Sciatic nerve (tissue), 2 donors: ENCODE measurements around the gene SH2D5. TPM values are rescaled to one million over a fixed set of nuclear protein-coding genes. Genes with fewer than 3 reads are reported as not detected.

Experiments used
- ATAC-seq: fragments of 200-7000 bp; cut with Tn5 transposase; one replicate; pipeline ENCODE4 v1.9.1; 2020; ENCODE audit warnings: mild to moderate bottlenecking, moderate library complexity
- DNase-seq: peaks from one replicate; pipeline ENCODE4 v3.0.0-alpha.2; 2020; ENCODE audit warnings: low spot score
- intact Hi-C: fragments of 100-400 bp; cut with DNase I; formaldehyde crosslinking; loops from one replicate; pipeline ENCODE4 v1.14.2; 2022
- total RNA-seq: library from RNA; stranded (reverse); fragmentation: NEBNext Ultra II Directional; extraction: Animal tissue kit (Norgen Biotek cat#: 25700); gene quantifications from one replicate; pipeline ENCODE4 v1.2.1, GENCODE V29; 2021
- donor health status: DM: no; HTN: no; CAD: no.
- donor health status: DM: no; HTN: no; CAD: no.

Gene SH2D5
- total RNA-seq, 1 donor from 2014 or later, result not detected

DNA sequence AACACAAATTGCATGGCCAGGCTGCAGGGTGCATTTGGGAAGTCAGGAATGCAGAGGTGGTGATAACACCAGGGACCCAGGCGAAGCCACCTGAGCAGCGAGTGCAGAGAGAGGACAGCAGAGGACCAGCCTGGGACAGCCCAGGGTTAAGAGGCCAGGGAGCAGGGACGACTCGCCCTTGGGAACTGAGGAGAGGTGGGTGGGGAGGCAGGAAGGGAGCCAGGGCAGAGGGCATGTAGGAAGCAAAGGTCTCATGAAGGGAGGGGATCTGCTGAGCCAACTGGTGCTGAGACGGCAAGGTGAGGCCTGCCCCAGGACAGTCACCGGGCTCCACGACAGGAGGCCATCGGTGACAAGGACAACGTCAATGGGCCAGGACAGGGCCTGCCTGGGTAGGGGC, 31.1 kb downstream of the SH2D5 start:
- intact Hi-C loops, result no loop called here
- DNase-seq (no peak), ATAC-seq (no peak)

- no peak for ATAC-seq
Observed at GRCh38 chr1:20700636-20701215, 31.8 kb downstream of the SH2D5 start.

GRCh38 chr1:20699558-20699957, 32.9 kb downstream of the SH2D5 start:
- DNase-seq (no peak), ATAC-seq (no peak)
- intact Hi-C loops, result loop anchor here (10.0 kb wide), 1 partner anchor 495 kb away; no protein-coding TSS in a partner anchor

More at GRCh38 chr1:20700636-20701215, 31.8 kb downstream of the SH2D5 start:
- DNase-seq, result no peak
- intact Hi-C loops, result no loop called here

DNA sequence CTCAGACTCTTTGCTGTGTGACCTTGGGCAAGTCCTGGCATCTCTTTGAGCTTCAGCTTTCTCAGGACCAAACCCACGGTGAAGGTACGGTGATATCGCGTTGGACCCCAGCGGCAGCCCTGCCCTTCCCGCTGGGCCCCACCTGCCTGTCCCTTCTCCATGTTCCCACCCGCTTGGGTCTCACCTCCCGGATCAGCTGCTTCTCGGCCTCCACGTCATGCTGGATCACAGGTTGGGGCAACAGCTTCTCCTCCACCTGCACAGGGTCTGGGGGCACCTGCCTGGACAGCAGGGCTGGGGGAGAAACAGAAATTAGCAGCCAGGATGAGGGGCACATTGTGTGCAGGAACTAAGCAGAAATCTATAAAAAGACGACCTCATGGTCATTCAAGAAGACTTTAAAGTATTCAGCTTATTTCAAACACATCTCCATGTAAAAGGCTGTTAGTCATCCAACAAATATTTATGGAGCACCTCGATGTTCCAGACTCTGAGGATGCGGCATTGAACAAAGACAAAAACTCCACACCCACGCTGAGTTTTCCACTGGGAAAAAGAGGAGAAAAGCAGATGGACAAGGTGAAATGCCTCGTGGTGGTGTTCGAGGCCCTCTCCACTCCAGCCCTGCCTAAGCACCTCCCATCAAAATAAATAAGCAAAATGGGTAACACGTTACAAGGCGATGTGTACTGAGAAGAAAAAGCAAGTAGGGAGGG, 34.1 kb downstream of the SH2D5 start:
- intact Hi-C loops, result loop anchor here (10.0 kb wide), 1 partner anchor 496 kb away; no protein-coding TSS in a partner anchor
- ATAC-seq (no peak), DNase-seq (no peak)

GRCh38 chr1:20697563-20697962, 34.9 kb downstream of the SH2D5 start:
- no peak for ATAC-seq
- DNase-seq, result no peak
- intact Hi-C loops, result loop anchor here (10.0 kb wide), 1 partner anchor 497 kb away; no protein-coding TSS in a partner anchor

DNA sequence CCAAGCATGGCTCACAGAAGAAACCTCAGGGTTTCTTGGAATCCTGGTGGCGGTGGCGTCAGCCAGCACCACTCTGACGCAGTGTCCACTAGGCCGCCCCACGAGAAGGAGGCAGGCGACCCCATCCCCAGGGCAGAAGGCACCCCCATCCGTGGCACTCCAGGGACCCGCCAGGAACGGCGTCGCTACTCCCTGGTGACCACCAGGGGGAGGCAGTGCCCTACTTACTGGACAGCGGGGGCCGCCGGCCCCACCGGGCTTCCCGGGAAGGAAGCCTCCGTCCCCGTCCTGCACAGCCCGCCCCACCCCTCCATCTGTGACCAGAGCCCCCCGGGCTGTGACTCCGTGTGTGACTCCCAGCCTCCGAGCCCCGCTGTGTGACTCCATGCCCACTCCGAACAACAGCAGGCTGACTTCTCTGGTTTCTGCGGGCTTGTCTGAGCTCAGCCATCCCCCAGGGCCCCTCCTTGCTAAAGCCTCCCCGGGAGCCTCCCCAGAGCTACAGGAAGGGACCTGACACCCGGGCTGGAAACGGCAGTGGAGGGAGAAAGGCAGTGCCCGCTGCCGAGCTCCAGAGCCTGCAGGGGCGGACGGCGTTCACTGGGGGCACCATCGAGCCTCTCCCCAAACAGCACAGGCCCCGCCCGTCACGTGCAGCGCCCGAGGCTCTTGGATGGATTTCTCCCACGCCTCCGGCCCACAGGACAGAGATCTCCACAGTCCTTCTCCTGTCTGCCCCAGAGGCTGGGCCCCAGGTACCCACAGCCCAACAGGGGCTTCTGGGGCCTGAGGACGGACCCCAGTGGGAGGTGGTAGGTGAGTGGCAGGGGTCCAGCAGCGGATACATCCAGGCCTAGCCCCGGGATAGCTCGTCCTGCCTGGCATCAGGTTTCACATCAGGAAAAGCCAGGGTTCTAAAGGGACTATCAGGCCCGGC, 35.8 kb downstream of the SH2D5 start:
- ATAC-seq, result peak; percentile 97

GRCh38 chr1:20695515-20695914, 37.0 kb downstream of the SH2D5 start:
- intact Hi-C loops, result loop anchor here (10.0 kb wide), 1 partner anchor 499 kb away; no protein-coding TSS in a partner anchor
- ATAC-seq (no peak), DNase-seq (no peak)

More for the DNA sequence above, 35.8 kb downstream of the SH2D5 start:
- peak; percentile 90 for DNase-seq
- intact Hi-C loops, result loop anchor here (10.0 kb wide), 1 partner anchor 498 kb away; no protein-coding TSS in a partner anchor

GRCh38 chr1:20693623-20694022, 38.9 kb downstream of the SH2D5 start:
- DNase-seq (no peak), ATAC-seq (no peak)
- intact Hi-C loops, result loop anchor here (10.0 kb wide), 1 partner anchor 501 kb away; no protein-coding TSS in a partner anchor

- intact Hi-C loops, result loop anchor here (10.0 kb wide), 1 partner anchor 503 kb away; no protein-coding TSS in a partner anchor
Observed at GRCh38 chr1:20691872-20692271, 40.6 kb downstream of the SH2D5 start.

DNA sequence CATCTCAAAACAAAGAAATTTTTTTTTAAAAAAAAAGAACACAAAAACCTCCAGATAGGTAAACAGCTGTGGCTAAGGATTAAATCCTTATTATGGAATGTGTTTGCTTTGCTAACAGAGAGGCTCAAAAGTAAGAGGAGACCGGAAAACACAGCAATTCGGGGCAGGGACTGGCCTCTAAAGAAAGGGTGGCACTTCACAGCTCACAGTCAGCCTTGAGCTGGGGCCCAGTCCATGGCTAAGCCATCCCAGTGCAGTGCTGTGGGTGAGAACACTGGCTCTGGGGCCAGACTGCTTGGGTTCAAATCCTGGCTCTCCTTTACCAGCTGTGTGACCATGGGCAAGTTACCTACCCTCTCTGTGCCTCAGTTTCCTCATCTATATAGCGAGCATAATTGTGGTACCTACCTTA, 42.9 kb downstream of the SH2D5 start:
- no peak for ATAC-seq

More at GRCh38 chr1:20691872-20692271, 40.6 kb downstream of the SH2D5 start:
- no peak for ATAC-seq
- no peak for DNase-seq

GRCh38 chr1:20686883-20687725, 45.4 kb downstream of the SH2D5 start:
- no peak for ATAC-seq
- intact Hi-C loops, result no loop called here

More for the DNA sequence above, 42.9 kb downstream of the SH2D5 start:
- DNase-seq, result no peak
- intact Hi-C loops, result loop anchor here (10.0 kb wide), 1 partner anchor 505 kb away; no protein-coding TSS in a partner anchor

GRCh38 chr1:20685741-20686140, 46.8 kb downstream of the SH2D5 start:
- intact Hi-C loops, result no loop called here

More at GRCh38 chr1:20686883-20687725, 45.4 kb downstream of the SH2D5 start:
- DNase-seq, result no peak

DNA sequence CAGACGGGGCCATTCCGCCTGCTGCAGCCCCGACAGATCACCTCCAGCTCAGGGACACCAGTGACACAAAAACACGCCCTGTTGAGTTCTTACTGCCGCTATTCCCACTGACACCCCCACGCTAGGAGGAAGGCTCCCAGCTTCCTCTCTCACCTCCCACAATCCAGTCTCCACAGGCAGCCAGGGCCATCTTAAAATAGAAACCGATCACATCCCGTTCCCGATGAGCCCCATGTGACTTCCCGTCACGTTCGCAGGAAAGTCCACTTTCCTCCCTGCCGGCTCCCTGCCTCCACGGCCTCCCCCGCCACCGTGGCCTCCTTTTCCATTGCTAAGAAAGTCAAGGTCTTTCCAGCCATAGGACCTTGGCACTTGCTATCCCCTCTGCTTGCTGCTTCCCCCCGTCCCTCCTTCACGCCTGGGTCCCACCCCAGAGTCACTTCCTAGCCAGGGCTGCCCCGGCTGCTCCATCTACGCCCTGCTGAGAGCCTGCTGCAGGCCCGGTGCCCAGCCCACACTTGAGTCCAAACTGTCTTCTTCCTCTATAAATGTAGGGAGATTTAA, 47.3 kb downstream of the SH2D5 start:
- DNase-seq (no peak), ATAC-seq (no peak)
- intact Hi-C loops, result no loop called here

More at GRCh38 chr1:20685741-20686140, 46.8 kb downstream of the SH2D5 start:
- ATAC-seq (no peak), DNase-seq (no peak)

GRCh38 chr1:20684651-20685050, 47.9 kb downstream of the SH2D5 start:
- DNase-seq (no peak), ATAC-seq (no peak)
- intact Hi-C loops, result no loop called here

DNA sequence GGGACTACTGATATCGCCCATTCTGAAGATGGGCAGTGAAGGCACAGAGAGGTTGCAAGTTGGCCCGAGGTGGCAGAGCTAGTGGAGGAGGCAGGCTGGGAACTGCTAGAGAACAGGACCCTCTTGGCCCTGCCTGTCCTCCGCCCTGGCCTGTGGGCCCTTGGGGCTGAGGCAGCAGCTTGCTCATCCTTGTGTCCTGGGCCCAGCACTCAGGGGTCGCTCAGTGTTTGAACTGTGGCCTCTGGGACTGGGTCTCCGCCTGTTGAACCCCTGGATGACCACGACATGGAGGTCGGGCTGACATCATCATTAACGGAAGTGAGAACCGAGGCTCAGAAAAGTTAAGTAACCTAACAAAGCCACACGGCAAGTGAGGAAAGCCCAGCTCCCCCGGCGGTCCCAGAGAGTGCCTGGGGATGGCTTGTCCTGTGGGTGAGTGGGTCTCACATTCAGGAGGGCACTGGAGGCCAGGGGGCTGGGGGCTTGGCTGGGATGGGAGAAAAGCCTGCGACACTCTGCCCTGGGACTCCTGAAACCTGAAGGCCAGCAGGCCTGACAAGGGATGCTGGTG, 48.4 kb downstream of the SH2D5 start:
- DNase-seq (no peak), ATAC-seq (no peak)
- intact Hi-C loops, result no loop called here

GRCh38 chr1:20683614-20684013, 48.9 kb downstream of the SH2D5 start:
- ATAC-seq, result no peak
- intact Hi-C loops, result no loop called here
- DNase-seq, result no peak

DNA sequence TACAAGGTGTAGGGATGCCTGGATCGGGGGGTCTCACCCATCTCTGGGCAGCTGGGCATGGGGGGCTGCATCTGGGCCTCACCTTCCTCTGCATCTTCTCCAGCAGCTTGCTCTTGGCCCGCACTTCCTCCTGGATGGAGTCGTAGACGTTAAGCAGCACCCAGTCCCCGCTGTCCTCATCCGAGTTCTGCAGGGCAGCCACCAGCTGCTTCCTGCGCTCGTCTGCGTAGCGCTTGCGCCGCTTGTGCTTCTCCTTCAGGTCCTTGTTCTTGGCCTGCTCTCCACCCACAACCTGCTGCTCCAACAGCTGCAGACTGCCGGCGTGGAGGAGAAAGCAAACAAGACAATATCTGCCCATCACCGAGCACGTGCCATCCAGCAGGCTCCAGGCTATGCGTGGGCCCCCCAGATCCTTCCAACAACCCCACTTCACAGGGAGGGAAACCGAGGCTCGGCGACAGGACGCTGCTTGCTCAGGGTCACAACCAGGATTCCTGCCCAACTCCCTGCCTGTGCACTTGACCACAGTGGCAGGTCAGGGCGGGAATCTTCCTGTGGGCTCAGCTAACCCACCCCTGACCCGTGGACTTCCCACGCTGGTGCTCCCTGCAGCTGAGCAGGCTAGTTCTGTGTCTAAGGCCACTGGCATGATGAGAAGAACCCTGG, 49.8 kb downstream of the SH2D5 start:
- DNase-seq (no peak), ATAC-seq (peak; percentile 62)
- intact Hi-C loops, result no loop called here
